NCI-H187 (cell line): ENCODE results near the gene CACNA1H.

Experiments
- DNase-seq, 2 experiments: peaks; one replicate each; lab custom pipeline; 2025; lab: John Stamatoyannopoulos, UW

Gene CACNA1H

DNA sequence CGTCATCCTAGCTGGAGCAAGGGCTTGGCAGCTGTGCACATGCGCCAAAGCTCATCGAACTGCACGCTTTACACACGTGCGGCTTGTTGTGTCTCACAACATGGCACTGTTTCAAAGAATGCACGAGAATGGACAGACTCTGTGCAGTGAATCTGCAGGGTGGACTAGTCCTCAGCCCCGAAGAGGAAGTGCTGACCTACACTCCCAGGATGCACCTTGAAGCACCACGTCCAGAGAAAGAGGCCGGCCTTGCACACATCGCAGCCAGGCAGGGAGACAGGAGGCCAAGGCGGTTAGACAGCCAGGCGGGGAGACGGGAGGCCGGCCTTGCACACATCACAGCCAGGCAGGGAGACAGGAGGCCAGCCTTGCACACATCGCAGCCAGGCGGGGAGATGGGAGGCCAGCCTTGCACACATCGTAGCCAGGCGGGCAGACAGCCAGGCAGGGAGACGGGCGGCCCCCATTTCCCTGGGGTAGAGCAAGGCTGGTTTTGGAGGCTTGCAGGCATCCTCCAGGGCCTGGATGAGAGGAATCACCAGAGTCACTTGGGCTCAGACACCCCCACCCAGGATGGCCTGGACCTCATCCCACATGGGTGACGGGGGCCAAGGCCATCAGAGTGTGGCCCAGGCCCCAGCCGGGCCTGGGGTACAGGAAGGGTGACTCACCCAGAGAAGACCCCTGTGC, 9.0 kb upstream of the CACNA1H start:
- no peak for DNase-seq

DNA sequence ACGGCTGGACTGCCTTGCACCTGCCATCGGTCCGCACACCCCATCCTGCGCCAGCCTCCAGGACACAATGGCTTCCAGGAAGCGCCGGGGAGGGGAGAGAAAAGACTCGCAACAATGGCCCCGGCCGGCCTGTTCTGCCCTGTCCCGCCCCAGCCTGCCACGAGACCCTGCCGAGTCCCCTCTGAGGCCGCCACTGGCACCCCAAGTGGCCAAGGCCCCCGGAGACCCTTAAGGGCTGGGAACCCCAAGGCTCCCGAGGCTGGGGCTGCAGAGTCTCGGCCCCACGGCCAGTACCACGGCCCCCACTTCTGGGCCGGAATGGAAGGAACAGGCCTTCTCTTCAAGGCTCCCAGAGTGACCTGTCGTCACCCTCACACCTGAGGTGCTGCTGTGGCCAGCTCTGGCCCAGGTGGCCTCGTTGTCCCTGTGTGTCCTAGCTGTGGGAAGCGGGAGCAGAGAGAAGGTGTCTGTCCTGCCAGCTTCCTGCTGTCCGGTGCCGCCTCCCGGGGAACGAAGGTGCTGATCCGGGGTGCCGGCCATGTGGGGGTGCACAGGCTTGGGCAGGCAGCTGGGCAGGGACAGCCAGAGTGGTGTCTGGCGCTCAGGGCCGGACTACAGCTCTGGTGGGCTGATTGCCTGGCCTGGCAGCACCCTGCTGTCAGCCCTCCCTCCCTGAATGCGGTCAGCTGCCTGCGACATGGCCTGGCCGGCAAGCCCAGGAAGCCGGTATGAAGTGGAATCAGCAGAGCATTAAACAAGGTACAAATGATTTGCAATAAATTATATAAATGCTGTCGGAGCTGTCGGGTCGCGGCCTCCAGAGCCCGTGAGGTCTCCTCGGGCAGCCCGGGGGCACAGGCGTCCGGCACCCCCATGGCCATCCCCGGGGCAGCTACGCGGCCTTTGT, 8.2 kb upstream of the CACNA1H start:
- no peak for DNase-seq

DNA sequence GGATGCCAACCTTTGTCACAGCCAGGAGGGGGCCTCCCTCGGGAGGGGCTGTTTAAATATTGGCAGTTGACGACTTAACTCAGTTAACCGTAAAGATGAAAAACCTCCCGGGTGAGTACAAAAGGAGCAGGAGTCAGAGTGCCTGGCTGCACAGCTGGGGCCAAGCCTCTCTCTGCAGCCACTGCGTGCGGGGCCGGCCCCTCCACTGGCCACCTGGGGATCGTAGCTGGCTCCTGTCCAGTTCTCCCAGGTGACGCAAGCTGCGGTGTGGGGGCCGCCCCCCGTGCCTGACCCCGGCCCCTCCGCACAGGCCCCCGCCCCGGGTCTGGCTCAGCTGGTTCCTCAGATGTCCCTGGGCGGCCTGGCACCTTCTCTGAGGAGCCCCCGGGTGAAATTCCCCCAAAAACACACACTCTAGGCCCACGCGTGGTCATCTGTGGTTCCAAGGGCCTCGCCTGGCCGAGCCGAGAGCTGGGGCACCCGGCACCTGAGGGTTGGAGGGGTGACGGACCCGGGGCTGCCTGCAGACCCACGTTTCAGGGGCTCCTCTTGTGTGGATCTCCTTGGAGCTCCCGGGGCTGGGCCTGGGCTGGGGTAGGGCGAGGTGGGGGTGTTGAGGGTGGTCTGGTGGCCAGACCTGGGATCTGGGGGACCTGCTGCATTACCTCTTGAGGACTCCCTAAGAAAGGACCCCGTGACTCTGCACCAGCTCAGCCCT, 7.4 kb upstream of the CACNA1H start:
- DNase-seq = no peak

DNA sequence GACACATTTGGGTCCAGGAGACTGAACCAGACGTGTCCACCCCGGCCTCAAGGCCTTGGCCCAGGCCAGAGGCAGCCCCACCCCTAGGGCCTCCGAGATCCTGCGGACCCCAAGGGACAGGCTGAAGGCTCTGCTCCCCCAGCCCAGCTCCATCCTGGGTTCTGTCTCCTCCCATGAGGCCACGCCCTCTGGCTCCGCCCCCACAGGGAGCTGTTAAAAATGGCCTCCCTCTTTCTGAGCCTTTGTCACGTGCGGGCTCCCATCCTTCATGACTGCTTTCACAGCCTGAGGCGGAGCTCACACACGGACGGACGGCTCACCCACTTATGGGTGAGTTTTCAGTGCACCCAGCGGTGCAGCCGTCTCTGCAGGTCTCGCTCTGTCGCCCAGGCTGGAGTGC, 6.5 kb upstream of the CACNA1H start:
- DNase-seq = peak in 1 of 2 experiments; percentile 58

DNA sequence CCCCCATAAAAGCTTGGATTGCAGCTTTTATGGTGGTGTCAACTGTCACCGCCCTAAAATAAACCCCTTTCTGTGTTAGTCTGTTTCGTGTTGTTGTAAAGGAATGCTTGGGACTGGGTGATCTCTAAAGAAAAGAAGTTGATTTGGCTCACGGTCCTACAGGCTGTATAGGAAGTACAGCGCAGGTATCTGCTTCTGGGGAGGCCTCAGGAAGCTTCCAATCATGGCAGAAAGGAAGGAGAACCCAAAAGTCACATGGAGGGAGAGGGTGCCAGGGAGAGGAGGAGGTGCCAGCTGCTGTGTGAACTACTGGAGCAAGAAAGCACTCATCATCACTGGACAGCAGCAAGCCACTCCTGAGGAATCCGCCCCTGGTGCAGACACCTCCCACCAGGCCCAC, 5.9 kb upstream of the CACNA1H start:
- DNase-seq = no peak

DNA sequence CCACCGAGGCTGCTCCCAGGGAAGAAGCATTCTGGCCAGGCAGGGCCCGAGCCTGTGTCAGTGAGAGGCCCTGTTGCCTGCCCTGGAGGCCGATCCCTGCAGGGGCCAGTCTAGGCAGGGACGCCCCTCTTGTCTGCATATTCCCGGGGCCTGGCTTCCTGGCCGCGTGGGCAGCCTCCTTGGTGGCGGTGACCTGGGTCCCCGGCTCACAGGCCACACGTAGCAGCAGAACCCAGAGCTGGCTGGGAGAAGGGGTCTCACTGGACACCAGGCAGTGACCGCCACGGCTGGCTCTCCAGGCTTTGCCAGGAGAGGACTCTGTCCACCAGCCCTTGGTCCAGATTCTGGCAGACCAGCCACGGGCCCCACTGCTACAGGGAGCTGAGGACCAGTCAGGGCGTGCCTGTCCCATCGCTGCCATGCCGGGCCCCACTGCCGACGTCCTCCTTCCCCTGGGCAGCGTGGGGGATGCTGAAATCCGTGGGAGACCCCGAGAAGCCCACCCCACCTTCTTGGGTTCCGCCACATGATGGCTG, 3.7 kb upstream of the CACNA1H start:
- no peak for DNase-seq

DNA sequence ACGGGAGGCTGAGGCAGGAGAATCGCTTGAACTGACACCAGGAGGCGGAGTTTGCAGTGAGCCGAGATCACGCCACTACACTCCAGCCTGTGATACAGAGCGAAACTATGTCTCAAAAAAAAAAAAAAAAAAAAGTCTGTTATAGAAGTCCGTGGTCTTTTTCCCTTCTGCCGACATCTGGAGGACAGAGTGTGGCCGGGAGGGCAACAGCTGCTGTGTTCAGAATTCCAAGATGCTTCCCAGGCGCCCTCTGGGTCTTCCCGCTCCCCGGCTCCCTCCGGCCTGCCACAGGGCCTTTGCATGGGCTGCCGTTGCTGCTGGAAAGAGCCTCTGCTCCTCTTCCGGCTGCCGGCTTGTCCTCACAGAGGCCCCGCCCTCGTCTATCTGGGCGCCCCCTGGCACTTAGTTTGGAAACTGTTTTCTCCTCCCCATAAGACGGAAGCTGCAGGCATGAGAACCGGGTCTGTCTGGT, 2.4 kb upstream of the CACNA1H start:
- no peak for DNase-seq

DNA sequence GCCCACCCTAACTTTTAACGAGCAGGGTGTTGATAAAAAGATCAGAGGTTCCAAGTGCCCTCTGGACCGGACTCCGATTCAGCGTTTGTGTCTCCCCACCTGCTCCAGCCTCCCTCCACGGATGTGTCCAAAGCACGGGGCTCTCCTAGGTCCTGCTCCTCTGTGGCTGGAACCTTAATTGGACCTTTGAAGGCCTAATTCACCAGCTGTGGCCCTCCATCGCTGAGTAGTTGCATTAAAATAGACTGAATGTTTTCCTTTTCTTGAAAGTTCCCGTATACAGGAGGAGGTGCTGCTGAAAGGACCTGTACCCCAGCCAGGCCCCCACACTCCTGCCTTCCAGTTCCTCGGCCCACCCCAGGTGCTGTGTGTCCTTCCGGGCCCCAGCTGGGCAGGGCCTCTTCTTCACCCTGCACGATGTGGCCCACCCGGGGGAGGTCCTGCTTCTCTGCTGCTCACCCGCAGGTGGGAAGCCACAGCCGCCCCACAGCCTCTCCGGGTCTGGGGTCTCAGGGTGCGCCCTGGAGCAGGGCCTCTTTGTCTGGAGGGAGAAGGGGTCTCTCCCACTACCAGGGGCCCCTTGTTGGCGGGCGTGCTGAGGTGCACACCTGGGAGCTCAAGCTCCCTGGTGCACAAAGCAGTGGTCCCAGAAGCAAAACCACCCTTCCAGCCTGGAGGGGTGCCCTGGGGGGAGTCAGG, 1.3 kb upstream of the CACNA1H start:
- no peak for DNase-seq

DNA sequence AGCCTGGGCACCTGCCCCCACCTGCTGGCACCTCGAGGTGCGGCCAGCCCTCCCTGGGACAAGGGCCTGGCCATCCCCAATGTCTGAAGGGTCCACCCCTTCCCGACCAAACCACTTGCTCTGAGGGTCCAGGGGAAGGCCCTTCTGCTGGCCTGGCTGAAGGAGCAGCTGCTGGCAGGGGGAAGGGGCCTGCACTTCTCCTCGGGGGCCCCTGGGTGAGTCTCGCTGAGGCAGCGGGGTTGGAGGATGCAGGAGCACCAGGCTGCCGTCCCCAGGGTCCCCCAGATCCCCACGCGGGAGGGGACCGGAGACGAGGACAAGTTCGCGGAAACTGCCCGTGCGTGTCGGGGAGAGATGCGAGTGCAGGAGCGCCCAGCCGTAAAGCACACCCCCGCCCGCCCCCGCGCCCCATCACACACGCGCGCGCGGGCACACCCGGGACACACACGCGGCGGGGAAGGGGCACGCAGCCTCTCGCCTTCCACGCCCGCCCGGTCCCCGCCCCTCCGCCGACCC, 725 bp upstream of the CACNA1H start:
- DNase-seq = no peak

DNA sequence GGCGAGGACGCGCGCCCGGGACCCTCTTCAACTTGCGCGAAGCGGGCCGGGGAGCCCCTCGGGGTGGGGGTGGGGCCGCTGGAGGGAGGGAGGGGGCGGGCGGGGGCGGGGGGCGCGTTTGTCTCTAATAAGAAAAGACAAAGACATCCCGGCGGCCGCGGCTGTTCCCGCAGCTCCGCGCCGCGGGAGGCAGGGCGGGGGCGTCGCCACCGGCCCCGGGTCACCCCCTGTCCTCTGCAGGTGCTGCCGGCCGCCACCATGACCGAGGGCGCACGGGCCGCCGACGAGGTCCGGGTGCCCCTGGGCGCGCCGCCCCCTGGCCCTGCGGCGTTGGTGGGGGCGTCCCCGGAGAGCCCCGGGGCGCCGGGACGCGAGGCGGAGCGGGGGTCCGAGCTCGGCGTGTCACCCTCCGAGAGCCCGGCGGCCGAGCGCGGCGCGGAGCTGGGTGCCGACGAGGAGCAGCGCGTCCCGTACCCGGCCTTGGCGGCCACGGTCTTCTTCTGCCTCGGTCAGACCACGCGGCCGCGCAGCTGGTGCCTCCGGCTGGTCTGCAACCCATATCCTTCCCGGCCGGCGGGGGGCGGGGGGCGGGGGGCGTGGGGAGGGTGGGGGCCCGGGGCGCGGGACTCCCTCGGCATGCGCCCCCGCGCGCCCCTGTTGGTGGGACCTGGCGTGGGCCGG, 714 bp downstream of the CACNA1H start:
- DNase-seq = no peak

DNA sequence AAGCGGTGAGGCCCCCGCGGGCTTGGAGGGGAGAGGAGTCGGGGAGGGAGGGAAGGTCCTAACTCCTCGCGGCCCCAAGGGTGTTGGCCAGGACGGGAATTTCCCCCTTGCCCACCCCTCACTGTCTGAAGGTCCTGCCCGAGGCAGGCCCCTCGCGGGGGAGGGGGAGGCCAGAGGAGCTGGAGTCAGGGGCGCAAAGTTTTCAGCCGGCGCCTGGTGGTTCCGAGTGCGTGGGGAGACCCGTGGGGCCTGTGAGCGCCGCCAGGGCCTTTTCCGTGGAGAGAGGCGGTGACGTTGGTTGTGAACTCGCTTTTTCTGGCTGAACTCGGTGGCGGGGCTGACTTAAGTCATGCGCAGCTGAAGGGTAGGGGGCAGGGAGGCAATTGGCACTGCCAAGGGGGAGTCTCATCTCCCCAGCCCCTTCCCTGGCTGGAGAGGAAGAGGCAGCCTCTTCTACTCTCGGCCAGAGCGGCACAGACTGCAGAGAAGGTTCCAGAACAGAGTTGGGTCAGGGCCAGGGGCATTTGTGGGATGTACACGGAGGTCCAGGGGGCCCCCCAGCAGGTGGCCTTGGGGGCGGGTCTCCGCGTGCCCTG, 1.5 kb downstream of the CACNA1H start:
- DNase-seq = no peak

DNA sequence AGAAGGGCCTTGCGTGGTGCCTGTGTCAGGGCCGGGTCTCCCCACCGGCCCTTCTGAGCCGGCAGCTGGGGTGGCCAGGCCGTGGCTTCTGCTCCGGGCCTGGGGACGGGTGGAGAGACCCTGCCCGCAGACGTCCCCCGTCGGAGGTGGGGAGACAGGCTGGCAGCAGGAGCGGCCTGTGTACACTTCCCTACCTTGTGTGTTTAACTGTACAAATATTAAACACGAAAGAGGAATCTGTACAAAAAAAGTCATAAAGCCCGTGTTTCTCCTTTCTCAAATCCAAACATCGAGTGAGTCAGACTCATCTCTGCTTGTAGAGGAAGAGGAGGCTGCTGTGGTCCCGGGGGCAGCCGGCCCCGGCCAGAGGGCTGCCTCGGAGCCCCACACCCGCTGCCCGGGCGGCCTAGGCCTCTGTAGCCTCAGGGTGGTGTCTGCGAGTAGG, 2.0 kb downstream of the CACNA1H start:
- DNase-seq = no peak

DNA sequence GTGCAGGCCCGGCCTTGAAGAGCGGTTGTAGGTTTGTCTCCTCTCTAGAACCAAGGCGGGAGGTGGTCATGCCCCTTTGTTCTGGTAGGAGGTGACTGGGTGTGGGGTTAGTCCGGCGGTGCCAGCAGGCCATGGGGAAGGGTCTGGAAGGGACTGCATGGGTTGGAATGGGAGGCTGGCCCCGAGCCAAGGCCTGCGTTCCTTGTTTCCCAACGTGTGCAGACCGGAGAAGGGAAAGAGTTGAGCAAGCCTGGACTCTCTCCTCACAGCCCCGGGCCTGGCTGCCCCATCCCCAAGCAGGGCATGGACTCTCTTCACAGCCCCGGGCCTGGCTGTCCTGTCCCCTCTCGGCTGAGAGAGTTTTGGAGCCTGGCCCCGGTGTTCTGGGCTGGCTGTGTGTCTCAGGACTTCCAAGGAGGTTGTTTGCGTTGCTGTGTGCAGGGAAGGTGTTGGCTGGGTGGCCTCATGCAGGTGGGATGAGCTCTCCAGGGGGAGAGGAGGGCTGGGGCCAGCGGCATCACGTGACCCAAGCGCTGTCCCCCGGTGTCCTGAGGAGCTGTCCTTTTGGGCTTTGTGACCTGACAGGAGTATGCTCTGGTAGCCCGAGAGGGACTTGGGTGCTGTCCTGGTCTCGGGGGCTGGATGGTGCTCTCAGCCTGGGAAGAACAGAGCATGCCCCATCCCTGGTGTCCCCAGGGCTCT, 2.6 kb downstream of the CACNA1H start:
- DNase-seq = no peak

DNA sequence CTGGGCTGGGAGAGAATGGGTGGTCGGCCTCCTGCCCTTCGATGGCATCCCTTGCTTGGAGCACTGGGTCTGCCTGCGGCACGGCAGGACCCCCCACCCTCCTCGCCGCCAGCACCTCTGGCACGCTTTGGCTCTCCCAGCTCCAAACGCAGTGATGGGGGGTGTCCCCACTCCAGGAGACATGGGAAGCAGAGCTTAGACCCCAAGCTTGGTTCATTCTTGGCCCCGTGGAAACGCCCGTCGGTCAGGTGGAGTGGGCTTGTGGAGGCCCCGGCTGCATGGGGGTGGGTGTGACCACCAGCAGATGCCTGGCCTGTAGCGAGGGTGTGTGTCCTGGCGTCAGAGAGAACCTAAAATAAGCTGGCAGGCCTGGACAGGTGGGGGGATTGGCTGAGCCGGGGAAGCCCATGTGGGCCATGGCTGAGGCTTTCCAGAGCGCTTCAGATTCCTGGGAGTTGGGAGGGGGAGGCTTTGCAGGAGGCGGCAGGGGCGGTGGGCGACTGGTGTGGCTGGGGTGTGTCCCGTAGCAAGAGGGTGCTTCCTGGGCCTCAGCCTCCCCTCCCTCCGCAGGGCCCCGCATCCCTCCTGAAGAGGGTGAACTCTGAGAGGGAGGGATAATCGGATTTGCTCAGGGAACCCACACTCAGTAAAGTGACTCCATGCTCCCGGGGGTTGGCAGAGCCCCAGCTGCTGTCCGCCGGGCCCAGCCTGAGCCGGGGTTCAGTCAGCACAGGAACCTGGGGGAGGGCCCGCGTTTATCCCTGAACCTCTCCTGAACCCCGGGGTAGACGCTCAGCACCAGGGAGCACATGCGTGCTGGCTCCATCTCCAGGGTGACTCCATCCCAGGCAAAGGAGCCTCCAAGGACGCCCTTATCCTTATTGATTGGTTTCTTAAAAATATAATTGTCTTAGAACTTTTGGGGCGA, 3.4 kb downstream of the CACNA1H start:
- DNase-seq = no peak

DNA sequence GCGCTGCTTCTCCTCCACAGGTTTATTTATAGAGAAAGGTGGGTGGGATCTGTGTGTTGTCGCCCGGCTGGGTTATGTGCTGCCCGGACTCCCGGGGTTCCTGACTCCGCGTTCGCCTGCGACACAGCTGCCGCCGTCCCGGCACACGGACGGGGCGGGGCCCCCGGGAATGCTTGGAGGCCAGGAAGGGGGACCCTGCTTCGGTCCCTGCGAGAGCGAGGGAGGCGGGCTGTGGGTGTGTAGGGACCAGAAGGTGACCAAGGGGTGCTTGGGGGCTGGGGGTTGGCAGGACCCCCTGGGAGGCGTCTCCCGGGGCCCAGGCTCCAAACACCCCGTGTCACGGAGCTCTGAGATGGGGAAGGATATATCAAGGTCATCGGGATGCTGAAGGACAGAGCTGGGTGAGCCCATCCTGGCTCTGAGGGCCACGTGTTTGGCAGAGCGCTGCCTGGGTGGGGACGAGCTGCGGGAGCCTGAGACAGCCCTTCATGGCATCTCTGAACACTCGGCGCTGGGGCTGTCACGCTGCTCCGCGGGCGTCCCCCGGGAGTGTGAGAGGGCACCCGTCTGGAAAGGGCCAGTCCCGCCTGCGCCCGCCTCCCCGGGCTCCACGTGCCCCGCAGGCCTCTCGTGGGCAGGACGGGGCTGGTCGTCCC, 4.2 kb downstream of the CACNA1H start:
- DNase-seq = no peak

DNA sequence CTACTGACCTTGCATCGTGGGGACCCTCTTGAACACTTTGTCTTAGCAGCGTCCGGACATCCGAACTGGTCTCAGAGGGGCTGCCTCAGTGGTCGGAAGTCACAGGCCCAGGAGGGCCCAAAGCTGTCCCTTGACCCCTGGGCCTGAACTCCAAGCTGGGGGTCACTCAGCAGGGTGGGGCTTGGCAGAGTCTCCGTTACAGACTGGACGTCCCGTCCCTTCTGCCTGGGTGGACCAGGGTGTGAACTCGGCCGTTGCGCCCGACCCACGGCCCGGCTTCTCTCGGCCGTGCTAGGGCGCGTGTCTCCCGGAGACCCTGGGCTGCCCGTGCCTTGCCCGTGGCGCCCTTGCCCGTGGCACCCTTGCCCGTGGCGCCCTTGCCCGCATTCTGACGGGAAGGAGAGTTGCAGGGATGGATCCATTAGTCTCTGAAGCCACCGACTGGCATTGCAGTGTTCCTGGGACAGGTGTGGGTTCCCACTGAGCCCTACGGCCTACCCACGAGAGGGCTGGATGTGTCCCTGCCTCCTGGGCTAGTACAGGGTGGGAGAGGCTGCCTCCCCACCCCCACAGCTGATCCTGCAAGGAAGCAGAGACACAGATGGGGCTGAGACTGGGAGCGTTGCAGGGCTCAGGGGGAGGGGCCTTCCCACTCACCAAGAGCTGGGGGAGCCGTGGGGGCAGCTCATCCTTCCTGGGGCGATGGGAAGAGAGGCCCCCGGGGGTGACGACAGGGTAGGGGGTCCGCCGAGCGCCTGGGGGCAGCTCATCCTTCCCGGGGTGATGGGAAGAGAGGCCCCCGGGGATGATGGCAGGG, 4.9 kb downstream of the CACNA1H start:
- DNase-seq = no peak
